HFFc6 (cell line): ENCODE results near the gene NUDT3. TPM values are rescaled to one million over a fixed set of nuclear protein-coding genes. Genes with fewer than 3 reads are reported as not detected.

ENCODE experiments used
- DNase-seq: peaks from one replicate; pipeline ENCODE4 v3.0.0-alpha.2; 2018
- H3K27ac Mint-ChIP-seq: 2 replicates; pipeline ENCODE4 v1.8.0; 2020; ENCODE audit warnings: mild to moderate bottlenecking, mixed read lengths
- H3K27me3 Mint-ChIP-seq: 2 replicates; pipeline ENCODE4 v1.8.0; 2021; ENCODE audit warnings: mild to moderate bottlenecking, moderate library complexity, mixed read lengths; ENCODE audit not compliant: insufficient read depth
- H3K36me3 Mint-ChIP-seq: 2 replicates; pipeline ENCODE4 v1.8.0; 2021; ENCODE audit warnings: low read depth, mixed read lengths
- H3K4me1 Mint-ChIP-seq: 2 replicates; pipeline ENCODE4 v1.8.0; 2020; ENCODE audit warnings: low read depth, mixed read lengths
- H3K4me3 Mint-ChIP-seq: 2 replicates; pipeline ENCODE4 v1.8.0; 2020; ENCODE audit warnings: mild to moderate bottlenecking, moderate library complexity, mixed read lengths
- H3K9me3 Mint-ChIP-seq: 2 replicates; pipeline ENCODE4 v1.8.0; 2020; ENCODE audit warnings: mild to moderate bottlenecking, mixed read lengths
- total RNA-seq, 6 experiments: library from RNA; stranded (reverse); fragmentation: NEBNext Ultra II Directional; extraction: Animal tissue kit (Norgen Biotek cat#: 25700); gene quantifications; 2 replicates in 1 of 6; 3 replicates in 5 of 6; pipeline ENCODE4 v1.2.3, GENCODE V29; 2021
- TF ChIP-seq, protein P1 (sequence below): fragments of 200-600 bp; sonication (generic); IDR thresholded peaks from 2 replicates; pipeline ENCODE4 v1.5.0; 2021; ENCODE audit warnings: antibody characterized with exemption, mild to moderate bottlenecking

NUDT3 gene
- total RNA-seq, 6 experiments from 2014 or later, result 11.3 to 18.9 (median 16.6) TPM

DNA sequence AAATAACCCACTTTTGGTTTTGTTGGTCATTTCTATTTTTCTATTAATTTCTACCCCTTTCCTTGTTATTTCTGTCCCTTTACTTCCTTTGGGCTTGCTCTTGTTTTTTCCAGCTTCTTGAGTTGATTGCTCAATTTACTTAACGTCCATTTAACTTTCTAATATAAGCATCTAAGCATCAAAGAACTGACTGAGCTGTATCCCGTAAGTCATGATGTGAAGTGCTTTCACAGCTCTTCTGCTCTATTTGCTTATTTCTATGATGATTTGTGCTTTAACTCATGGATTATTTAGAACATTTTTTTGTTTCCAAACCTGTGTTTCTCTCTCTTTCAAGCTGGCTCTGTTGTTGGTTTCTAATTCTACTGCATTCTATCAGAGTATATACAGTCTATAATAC lies 87.0 kb downstream of the NUDT3 start:
- TF ChIP-seq, protein P1, sequence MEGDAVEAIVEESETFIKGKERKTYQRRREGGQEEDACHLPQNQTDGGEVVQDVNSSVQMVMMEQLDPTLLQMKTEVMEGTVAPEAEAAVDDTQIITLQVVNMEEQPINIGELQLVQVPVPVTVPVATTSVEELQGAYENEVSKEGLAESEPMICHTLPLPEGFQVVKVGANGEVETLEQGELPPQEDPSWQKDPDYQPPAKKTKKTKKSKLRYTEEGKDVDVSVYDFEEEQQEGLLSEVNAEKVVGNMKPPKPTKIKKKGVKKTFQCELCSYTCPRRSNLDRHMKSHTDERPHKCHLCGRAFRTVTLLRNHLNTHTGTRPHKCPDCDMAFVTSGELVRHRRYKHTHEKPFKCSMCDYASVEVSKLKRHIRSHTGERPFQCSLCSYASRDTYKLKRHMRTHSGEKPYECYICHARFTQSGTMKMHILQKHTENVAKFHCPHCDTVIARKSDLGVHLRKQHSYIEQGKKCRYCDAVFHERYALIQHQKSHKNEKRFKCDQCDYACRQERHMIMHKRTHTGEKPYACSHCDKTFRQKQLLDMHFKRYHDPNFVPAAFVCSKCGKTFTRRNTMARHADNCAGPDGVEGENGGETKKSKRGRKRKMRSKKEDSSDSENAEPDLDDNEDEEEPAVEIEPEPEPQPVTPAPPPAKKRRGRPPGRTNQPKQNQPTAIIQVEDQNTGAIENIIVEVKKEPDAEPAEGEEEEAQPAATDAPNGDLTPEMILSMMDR, result no peak
- Mint-ChIP-seq H3K4me3 (no peak overlapping the region), H3K4me1 (peaks cover 21% of the 10 kb centered on the region), H3K36me3 (no peaks in the 10 kb centered on the region), H3K9me3 (no peaks in the 10 kb centered on the region), H3K27me3 (no peaks in the 10 kb centered on the region; the same call in 1 of the 2 replicates), H3K27ac (no peak overlapping the region)
- DNase-seq, result no peak

DNA sequence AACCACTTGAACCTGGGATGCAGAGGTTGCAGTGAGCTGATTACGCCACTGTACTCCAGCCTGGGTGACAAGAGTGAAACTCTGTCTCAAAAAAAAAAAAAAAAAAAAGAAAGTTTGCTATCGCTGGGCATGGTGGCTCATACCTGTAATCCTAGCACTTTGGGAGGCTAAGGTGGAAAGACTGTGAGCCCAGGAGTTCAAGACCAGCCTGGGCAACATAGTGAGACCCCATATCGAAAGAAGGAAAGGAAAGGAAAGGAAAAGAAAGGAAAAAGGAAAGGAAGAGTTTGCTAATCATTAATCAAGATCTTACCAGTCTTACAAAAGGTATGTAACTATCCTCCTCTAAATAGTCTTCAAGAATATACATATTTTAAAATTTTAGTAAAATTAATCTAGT lies 88.3 kb downstream of the NUDT3 start:
- Mint-ChIP-seq H3K27ac (no peak overlapping the region), H3K27me3 (no peaks in the 10 kb centered on the region; the same call in 1 of the 2 replicates), H3K9me3 (no peaks in the 10 kb centered on the region), H3K4me1 (peaks cover 21% of the 10 kb centered on the region), H3K36me3 (no peaks in the 10 kb centered on the region), H3K4me3 (no peak overlapping the region)
- TF ChIP-seq, protein P1, result no peak
- no peak for DNase-seq

DNA sequence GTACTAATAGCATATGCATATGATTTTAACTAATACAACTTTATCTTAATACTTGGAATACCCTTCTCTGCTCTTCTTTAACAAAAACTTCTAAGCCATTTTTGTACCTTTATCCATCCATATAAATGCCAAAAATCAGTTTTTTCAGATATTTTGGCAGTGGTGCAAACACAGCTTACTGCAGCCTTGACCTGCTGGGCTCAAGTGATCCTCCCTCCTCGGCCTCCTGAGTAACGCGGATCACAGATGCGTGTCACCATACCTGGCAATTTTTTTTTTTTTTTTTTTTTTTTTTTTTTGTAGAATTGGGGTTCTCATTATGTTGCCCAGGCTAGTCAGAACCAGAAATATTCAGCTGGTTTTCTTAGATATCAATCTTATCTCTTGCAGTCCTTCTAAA lies 89.5 kb downstream of the NUDT3 start:
- H3K27me3 Mint-ChIP-seq, result no peaks in the 10 kb centered on the region; the same call in 1 of the 2 replicates
- no peaks in the 10 kb centered on the region for H3K9me3 Mint-ChIP-seq
- no peak for DNase-seq
- TF ChIP-seq, protein P1, result no peak
- H3K4me3 Mint-ChIP-seq, result no peak overlapping the region
- H3K36me3 Mint-ChIP-seq, result no peaks in the 10 kb centered on the region
- H3K4me1 Mint-ChIP-seq, result peaks cover 21% of the 10 kb centered on the region
- no peak overlapping the region for H3K27ac Mint-ChIP-seq

DNA sequence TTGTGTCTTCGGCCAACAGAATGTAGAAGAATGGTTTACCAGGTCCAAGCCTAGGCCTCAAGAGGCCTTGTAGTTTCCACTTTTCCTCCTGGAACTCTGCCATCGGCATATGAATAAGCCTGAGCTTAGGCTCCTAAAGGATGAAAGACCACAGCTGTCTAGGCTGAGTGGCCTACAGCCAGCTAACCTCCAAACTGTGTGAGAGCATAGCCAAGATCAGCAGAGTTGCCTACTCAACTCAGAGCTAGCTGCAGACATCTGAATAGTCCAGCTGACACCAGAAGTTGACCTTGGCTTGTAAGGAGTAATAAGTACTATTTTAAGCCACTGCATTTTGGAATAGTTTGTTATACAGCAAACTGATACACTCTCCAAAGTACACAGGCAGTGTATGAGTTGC lies 91.1 kb downstream of the NUDT3 start:
- TF ChIP-seq, protein P1, result no peak
- Mint-ChIP-seq H3K27me3 (no peaks in the 10 kb centered on the region), H3K4me3 (no peak overlapping the region), H3K27ac (no peak overlapping the region), H3K4me1 (peaks cover 18% of the 10 kb centered on the region), H3K36me3 (no peaks in the 10 kb centered on the region), H3K9me3 (no peaks in the 10 kb centered on the region)
- peak; percentile 9 for DNase-seq

DNA sequence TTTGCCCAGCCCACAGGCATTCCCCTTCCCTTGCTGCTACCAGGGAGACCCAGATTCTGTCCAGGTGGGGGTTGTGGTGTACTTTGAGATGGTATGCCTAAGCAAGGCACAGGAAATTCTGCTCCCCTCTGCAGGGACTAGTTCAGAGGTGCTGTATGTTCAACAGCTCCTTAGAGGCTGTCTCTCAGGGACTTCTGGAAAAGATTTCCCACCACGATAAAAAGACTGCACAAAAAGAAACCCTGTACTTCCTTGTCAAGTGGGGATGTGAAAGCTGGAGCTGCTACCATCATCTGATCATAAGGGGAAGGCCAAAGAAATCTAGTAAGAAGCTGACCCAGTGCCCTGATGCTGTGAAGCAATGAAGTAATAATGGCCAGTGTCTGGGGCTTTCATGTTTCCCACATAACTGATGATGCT lies 92.1 kb downstream of the NUDT3 start:
- no peak overlapping the region for H3K27ac Mint-ChIP-seq
- H3K4me1 Mint-ChIP-seq, result peaks cover 15% of the 10 kb centered on the region
- DNase-seq, result no peak
- TF ChIP-seq, protein P1, result no peak
- no peaks in the 10 kb centered on the region for H3K9me3 Mint-ChIP-seq
- H3K36me3 Mint-ChIP-seq, result no peaks in the 10 kb centered on the region
- H3K27me3 Mint-ChIP-seq, result no peaks in the 10 kb centered on the region
- H3K4me3 Mint-ChIP-seq, result no peak overlapping the region

DNA sequence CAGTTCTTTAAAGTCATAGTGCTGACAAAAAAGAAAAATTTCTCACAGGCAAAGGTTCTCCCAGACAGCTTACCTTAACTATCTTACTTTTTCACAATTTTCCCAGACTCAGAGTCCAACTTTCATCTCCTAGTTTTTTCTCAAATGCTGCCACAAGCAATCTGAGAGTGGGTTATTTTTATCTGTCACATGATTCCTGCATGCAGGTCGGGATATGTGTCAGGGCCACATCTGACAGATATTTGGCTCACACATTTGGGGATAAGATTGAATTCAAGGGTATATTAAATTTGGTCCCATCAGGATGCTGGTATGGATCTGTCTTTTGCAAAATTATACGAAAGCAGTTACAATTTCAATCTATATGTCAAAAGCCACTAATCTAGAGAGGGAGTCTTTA lies 93.5 kb downstream of the NUDT3 start:
- TF ChIP-seq, protein P1, result no peak
- H3K4me1 Mint-ChIP-seq, result peaks cover 15% of the 10 kb centered on the region

More for the DNA sequence above, 93.5 kb downstream of the NUDT3 start:
- Mint-ChIP-seq H3K27me3 (no peaks in the 10 kb centered on the region; the same call in 1 of the 2 replicates), H3K36me3 (peaks cover 6% of the 10 kb centered on the region; the same call in 1 of the 2 replicates), H3K27ac (no peak overlapping the region; the same call in 1 of the 2 replicates), H3K4me3 (no peak overlapping the region), H3K9me3 (no peaks in the 10 kb centered on the region)
- no peak for DNase-seq
